Measurements from ENCODE around the gene PRKCB. TPM values are rescaled to one million over a fixed set of nuclear protein-coding genes. Genes with fewer than 3 reads are reported as not detected.

The PRKCB gene
- total and polyA plus RNA-seq, 2 experiments from 2014 or later, result 3.7 to 16.4 TPM

DNA sequence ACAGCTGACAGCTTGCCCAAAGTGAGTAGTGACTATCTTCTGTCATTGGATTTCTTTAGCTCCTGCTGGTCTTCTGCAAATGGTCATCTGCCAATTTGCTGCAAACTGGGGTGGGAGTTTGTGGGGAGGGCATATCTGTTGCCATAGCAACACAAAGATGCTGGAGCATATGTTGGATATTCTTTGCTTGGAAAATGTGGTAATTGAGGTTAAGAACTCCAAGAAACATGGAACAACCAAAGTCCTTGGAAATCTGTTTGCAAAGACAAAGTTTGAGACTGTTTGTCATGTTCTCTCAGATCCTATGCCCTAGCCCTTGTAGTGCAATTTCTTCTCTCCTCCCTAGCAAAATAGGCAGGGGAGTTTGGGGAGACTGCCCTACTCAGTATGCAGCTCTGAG lies 155.3 kb downstream of the PRKCB start (continued):
- TF ChIP-seq, protein P1, sequence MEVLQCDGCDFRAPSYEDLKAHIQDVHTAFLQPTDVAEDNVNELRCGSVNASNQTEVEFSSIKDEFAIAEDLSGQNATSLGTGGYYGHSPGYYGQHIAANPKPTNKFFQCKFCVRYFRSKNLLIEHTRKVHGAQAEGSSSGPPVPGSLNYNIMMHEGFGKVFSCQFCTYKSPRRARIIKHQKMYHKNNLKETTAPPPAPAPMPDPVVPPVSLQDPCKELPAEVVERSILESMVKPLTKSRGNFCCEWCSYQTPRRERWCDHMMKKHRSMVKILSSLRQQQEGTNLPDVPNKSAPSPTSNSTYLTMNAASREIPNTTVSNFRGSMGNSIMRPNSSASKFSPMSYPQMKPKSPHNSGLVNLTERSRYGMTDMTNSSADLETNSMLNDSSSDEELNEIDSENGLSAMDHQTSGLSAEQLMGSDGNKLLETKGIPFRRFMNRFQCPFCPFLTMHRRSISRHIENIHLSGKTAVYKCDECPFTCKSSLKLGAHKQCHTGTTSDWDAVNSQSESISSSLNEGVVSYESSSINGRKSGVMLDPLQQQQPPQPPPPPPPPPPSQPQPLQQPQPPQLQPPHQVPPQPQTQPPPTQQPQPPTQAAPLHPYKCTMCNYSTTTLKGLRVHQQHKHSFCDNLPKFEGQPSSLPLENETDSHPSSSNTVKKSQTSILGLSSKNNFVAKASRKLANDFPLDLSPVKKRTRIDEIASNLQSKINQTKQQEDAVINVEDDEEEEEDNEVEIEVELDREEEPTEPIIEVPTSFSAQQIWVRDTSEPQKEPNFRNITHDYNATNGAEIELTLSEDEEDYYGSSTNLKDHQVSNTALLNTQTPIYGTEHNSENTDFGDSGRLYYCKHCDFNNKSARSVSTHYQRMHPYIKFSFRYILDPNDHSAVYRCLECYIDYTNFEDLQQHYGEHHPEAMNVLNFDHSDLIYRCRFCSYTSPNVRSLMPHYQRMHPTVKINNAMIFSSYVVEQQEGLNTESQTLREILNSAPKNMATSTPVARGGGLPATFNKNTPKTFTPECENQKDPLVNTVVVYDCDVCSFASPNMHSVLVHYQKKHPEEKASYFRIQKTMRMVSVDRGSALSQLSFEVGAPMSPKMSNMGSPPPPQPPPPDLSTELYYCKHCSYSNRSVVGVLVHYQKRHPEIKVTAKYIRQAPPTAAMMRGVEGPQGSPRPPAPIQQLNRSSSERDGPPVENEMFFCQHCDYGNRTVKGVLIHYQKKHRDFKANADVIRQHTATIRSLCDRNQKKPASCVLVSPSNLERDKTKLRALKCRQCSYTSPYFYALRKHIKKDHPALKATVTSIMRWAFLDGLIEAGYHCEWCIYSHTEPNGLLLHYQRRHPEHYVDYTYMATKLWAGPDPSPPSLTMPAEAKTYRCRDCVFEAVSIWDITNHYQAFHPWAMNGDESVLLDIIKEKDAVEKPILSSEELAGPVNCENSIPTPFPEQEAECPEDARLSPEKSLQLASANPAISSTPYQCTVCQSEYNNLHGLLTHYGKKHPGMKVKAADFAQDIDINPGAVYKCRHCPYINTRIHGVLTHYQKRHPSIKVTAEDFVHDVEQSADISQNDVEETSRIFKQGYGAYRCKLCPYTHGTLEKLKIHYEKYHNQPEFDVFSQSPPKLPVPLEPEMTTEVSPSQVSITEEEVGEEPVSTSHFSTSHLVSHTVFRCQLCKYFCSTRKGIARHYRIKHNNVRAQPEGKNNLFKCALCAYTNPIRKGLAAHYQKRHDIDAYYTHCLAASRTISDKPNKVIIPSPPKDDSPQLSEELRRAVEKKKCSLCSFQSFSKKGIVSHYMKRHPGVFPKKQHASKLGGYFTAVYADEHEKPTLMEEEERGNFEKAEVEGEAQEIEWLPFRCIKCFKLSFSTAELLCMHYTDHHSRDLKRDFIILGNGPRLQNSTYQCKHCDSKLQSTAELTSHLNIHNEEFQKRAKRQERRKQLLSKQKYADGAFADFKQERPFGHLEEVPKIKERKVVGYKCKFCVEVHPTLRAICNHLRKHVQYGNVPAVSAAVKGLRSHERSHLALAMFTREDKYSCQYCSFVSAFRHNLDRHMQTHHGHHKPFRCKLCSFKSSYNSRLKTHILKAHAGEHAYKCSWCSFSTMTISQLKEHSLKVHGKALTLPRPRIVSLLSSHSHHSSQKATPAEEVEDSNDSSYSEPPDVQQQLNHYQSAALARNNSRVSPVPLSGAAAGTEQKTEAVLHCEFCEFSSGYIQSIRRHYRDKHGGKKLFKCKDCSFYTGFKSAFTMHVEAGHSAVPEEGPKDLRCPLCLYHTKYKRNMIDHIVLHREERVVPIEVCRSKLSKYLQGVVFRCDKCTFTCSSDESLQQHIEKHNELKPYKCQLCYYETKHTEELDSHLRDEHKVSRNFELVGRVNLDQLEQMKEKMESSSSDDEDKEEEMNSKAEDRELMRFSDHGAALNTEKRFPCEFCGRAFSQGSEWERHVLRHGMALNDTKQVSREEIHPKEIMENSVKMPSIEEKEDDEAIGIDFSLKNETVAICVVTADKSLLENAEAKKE (CRISPR knock-in tag; IDR thresholded peaks at IDR 0.05), result no peak
- TF ChIP-seq EZH2phosphoT487 (IDR thresholded peaks at IDR 0.05; ENCODE audit: unreplicated experiment) (no peak), NANOG (IDR thresholded peaks at IDR 0.05; ENCODE audit: borderline replicate concordance) (no peak), JUNB (IDR thresholded peaks at IDR 0.05; ENCODE audit: unreplicated experiment) (no peak), STAT1 (IDR thresholded peaks at IDR 0.05; ENCODE audit: unreplicated experiment) (no peak)

GRCh38 chr16:23994615-23995014 lies 158.8 kb downstream of the PRKCB start:
- Histone ChIP-seq H3K9me2 (ENCODE audit: insufficient read depth) (peaks cover 15% of the 10 kb centered on the region), H3K79me2 (replicated peaks; ENCODE audit: insufficient read depth) (no peaks in the 10 kb centered on the region), H3K4me3 (no peak overlapping the region), H4K20me1 (replicated peaks; ENCODE audit: insufficient read depth) (no peaks in the 10 kb centered on the region), H2AFZ (no peak overlapping the region), H3K4me2 (no peak overlapping the region), H3F3A (replicated peaks; ENCODE audit: low read depth) (no peaks in the 10 kb centered on the region), H3K36me3 (ENCODE audit: insufficient read depth) (no peaks in the 10 kb centered on the region), H3K27ac (ENCODE audit: low read depth) (no peak overlapping the region), H3K4me1 (ENCODE audit: insufficient read depth) (peaks cover 3% of the 10 kb centered on the region; the same call in 1 of the 2 replicates), H3K27me3 (ENCODE audit: insufficient read depth) (no peaks in the 10 kb centered on the region)
- ATAC-seq (no peak), DNase-seq (ENCODE audit: low spot score) (no peak)
- no peaks in the 10 kb centered on the region for H3K27me3 Mint-ChIP-seq (ENCODE audit: insufficient read depth, low read depth, poor library complexity)
- no peak for TF ChIP-seq STAT1 (IDR thresholded peaks at IDR 0.05; ENCODE audit: unreplicated experiment)
- H3K36me3 Mint-ChIP-seq (ENCODE audit: low read depth), result no peaks in the 10 kb centered on the region
- no peak overlapping the region for H3K4me3 Mint-ChIP-seq
- no peaks in the 10 kb centered on the region for H3K9me3 Mint-ChIP-seq
- no peak overlapping the region for H3K27ac Mint-ChIP-seq
- peaks cover 5% of the 10 kb centered on the region; the same call in 2 of the 3 replicates for H3K4me1 Mint-ChIP-seq
